SK-N-SH treated with all-trans-retinoic acid at 6 μM for 48 hours (cell line): Measurements from ENCODE around the gene AKAP13.

Experiments
- ATAC-seq: fragments of 200-7000 bp; cut with Tn5 transposase; 3 replicates; pipeline ENCODE4 v1.9.1; 2020; ENCODE audit warnings: mild to moderate bottlenecking, moderate library complexity
- ARNTL ChIP-seq: fragments of 450-650 bp; formaldehyde crosslinking; IDR thresholded peaks from 2 replicates; pipeline ENCODE4 v1.5.0; 2020; ENCODE audit warnings: low read depth, mild to moderate bottlenecking, moderate library complexity, borderline replicate concordance
- BACH2 ChIP-seq: fragments of 250-450 bp; sonication (Bioruptor Pico); IDR thresholded peaks from 2 replicates; pipeline ENCODE4 v1.9.0; 2021; ENCODE audit warnings: mild to moderate bottlenecking, borderline replicate concordance
- CREB5 ChIP-seq: fragments of 250-450 bp; sonication (Bioruptor Pico); IDR thresholded peaks from 2 replicates; pipeline ENCODE4 v1.5.1; 2020; ENCODE audit warnings: low read depth, mild to moderate bottlenecking, moderate library complexity
- CSDC2 ChIP-seq: fragments of 250-450 bp; sonication (Bioruptor Pico); IDR thresholded peaks from 2 replicates; pipeline ENCODE4 v1.5.0; 2020; ENCODE audit warnings: mild to moderate bottlenecking, moderate library complexity
- CSRNP3 ChIP-seq: fragments of 250-450 bp; sonication (Bioruptor Pico); IDR thresholded peaks from 2 replicates; pipeline ENCODE4 v1.5.1; 2021; ENCODE audit warnings: mild to moderate bottlenecking, moderate library complexity
- ESRRG ChIP-seq: fragments of 250-450 bp; sonication (Bioruptor Pico); IDR thresholded peaks from 2 replicates; pipeline ENCODE4 v1.6.1; 2021; ENCODE audit warnings: mild to moderate bottlenecking
- GLIS3 ChIP-seq: fragments of 250-450 bp; sonication (Bioruptor Pico); IDR thresholded peaks from 2 replicates; pipeline ENCODE4 v1.5.0; 2020; ENCODE audit warnings: mild to moderate bottlenecking, moderate library complexity
- ISL1 ChIP-seq: fragments of 250-450 bp; sonication (Bioruptor Pico); IDR thresholded peaks from 2 replicates; pipeline ENCODE4 v2.1.2; 2022; ENCODE audit warnings: mild to moderate bottlenecking, moderate library complexity
- OSR1 ChIP-seq: fragments of 250-450 bp; sonication (Bioruptor Pico); IDR thresholded peaks from 2 replicates; pipeline ENCODE4 v1.8.0; 2022; ENCODE audit warnings: moderate library complexity, mild to moderate bottlenecking, inconsistent platforms
- PATZ1 ChIP-seq: fragments of 250-450 bp; sonication (Bioruptor Pico); IDR thresholded peaks from 2 replicates; pipeline ENCODE4 v1.8.0; 2020; ENCODE audit warnings: mild to moderate bottlenecking, moderate library complexity, borderline replicate concordance
- POU6F1 ChIP-seq: fragments of 250-450 bp; sonication (Bioruptor Pico); IDR thresholded peaks from 2 replicates; pipeline ENCODE4 v1.8.0; 2021; ENCODE audit warnings: low read depth, mild to moderate bottlenecking, moderate library complexity, borderline replicate concordance
- PPARA ChIP-seq: fragments of 250-450 bp; sonication (Bioruptor Pico); IDR thresholded peaks from 2 replicates; pipeline ENCODE4 v1.5.0; 2020; ENCODE audit warnings: mild to moderate bottlenecking, borderline replicate concordance
- RARB ChIP-seq: fragments of 250-450 bp; sonication (Bioruptor Pico); IDR thresholded peaks from 2 replicates; pipeline ENCODE4 v1.8.0; 2021; ENCODE audit warnings: mild to moderate bottlenecking, moderate library complexity
- SNAI2 ChIP-seq: fragments of 250-450 bp; sonication (Bioruptor Pico); IDR thresholded peaks from 2 replicates; pipeline ENCODE4 v1.5.0; 2020; ENCODE audit warnings: mild to moderate bottlenecking, moderate library complexity
- TCF4 ChIP-seq: fragments of 250-450 bp; sonication (Bioruptor Pico); IDR thresholded peaks from 2 replicates; pipeline ENCODE4 v1.8.0; 2021; ENCODE audit warnings: mild to moderate bottlenecking, moderate library complexity, borderline replicate concordance
- TOX ChIP-seq: fragments of 250-450 bp; sonication (Bioruptor Pico); IDR thresholded peaks from 2 replicates; pipeline ENCODE4 v1.8.0; 2021; ENCODE audit warnings: mild to moderate bottlenecking, moderate library complexity, borderline replicate concordance
- TSHZ2 ChIP-seq: fragments of 250-450 bp; sonication (Bioruptor Pico); IDR thresholded peaks from 2 replicates; pipeline ENCODE4 v1.5.0; 2020; ENCODE audit warnings: mild to moderate bottlenecking, moderate library complexity
- ZC3H10 ChIP-seq: fragments of 250-450 bp; sonication (Bioruptor Pico); IDR thresholded peaks from 2 replicates; pipeline ENCODE4 v1.5.1; 2021; ENCODE audit warnings: mild to moderate bottlenecking, moderate library complexity
- ZFP3 ChIP-seq: fragments of 250-450 bp; sonication (Bioruptor Pico); IDR thresholded peaks from 2 replicates; pipeline ENCODE4 v1.5.0; 2020; ENCODE audit warnings: mild to moderate bottlenecking, moderate library complexity
- ZFP30 ChIP-seq: fragments of 450-650 bp; formaldehyde crosslinking; IDR thresholded peaks from 2 replicates; pipeline ENCODE4 v1.5.0; 2022; ENCODE audit warnings: mild to moderate bottlenecking, moderate library complexity
- ZNF8 ChIP-seq: fragments of 450-650 bp; formaldehyde crosslinking; IDR thresholded peaks from 2 replicates; pipeline ENCODE4 v1.5.0; 2020; ENCODE audit warnings: mild to moderate bottlenecking, moderate library complexity

AKAP13 gene

GRCh38 chr15:85381850-85382751, 1.7 kb downstream of the AKAP13 start (continued):
- no peak for TF ChIP-seq BACH2 (CRISPR knock-in tag)

- ATAC-seq = no peak
- TF ChIP-seq ZNF8 (CRISPR knock-in tag) = no peak
- no peak for TF ChIP-seq TSHZ2
- TF ChIP-seq ISL1 (CRISPR knock-in tag) = no peak
- TF ChIP-seq RARB (CRISPR knock-in tag) = no peak
- no peak for TF ChIP-seq ZFP30 (CRISPR knock-in tag)
- no peak for TF ChIP-seq CSRNP3 (CRISPR knock-in tag)
- no peak for TF ChIP-seq ESRRG (CRISPR knock-in tag)
- no peak for TF ChIP-seq TCF4
- TF ChIP-seq ZC3H10 (CRISPR knock-in tag) = no peak
- TF ChIP-seq ARNTL = no peak
- TF ChIP-seq PPARA (CRISPR knock-in tag) = no peak
- no peak for TF ChIP-seq CSDC2 (CRISPR knock-in tag)
- no peak for TF ChIP-seq ZFP3 (CRISPR knock-in tag)
- no peak for TF ChIP-seq PATZ1 (CRISPR knock-in tag)
- TF ChIP-seq CREB5 (CRISPR knock-in tag) = no peak
- TF ChIP-seq POU6F1 (CRISPR knock-in tag) = no peak
- TF ChIP-seq OSR1 (CRISPR knock-in tag) = no peak
Observed at GRCh38 chr15:85382942-85383341, 2.5 kb downstream of the AKAP13 start.

GRCh38 chr15:85383470-85384148, 3.2 kb downstream of the AKAP13 start:
- ATAC-seq = no peak
- TF ChIP-seq CREB5 (CRISPR knock-in tag) (no peak), OSR1 (CRISPR knock-in tag) (no peak), ZC3H10 (CRISPR knock-in tag) (no peak), GLIS3 (CRISPR knock-in tag) (no peak), BACH2 (CRISPR knock-in tag) (no peak), ESRRG (CRISPR knock-in tag) (no peak), TCF4 (no peak), SNAI2 (CRISPR knock-in tag) (no peak), ARNTL (no peak), RARB (CRISPR knock-in tag) (no peak), TOX (no peak), ZFP30 (CRISPR knock-in tag) (no peak), CSRNP3 (CRISPR knock-in tag) (no peak)
